ENCODE measurements around the gene COPS7B.

COPS7B gene

GRCh38 chr2:231786917-231787292 is 660 bp downstream of the COPS7B start:
- DNase-seq = no peak

GRCh38 chr2:231791107-231791506 is 4.9 kb downstream of the COPS7B start:
- DNase-seq = no peak

- DNase-seq = no peak
Observed at GRCh38 chr2:231794383-231794782, 8.1 kb downstream of the COPS7B start.

DNA sequence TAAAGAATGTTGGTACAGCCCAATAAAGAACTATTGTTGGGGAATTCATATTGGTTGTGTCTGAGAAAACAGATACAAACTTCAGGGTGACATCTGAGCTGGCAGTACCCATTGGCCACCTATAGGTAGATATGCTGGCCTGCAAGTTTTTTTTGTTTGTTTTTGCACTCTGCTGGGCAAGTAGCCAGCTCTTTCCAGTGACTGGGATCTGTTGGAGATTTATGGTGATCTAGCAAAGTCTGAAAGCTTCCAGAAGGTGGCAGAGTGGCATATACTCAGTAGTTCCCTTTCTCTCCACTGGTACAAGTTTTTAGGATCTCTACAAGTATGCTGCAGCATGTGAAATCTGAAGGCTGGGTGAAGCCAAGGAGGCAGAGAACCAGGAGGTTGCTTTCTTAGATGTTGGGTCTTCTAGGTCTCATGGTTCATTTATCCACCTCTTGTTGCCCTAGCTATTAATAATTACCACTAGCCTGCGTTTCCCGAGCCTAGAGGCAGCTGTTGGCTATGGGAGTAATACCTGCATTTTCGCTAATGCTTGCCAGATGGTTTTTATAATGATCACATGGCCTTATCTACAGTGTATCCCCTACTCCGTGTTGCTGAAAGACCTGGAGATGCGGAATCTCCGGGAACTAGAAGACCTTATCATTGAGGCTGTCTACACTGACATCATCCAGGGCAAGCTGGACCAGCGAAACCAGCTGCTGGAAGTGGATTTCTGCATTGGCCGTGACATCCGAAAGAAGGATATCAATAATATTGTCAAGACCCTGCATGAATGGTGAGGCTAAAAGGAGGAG is 9.5 kb downstream of the COPS7B start:
- DNase-seq = no peak

DNA sequence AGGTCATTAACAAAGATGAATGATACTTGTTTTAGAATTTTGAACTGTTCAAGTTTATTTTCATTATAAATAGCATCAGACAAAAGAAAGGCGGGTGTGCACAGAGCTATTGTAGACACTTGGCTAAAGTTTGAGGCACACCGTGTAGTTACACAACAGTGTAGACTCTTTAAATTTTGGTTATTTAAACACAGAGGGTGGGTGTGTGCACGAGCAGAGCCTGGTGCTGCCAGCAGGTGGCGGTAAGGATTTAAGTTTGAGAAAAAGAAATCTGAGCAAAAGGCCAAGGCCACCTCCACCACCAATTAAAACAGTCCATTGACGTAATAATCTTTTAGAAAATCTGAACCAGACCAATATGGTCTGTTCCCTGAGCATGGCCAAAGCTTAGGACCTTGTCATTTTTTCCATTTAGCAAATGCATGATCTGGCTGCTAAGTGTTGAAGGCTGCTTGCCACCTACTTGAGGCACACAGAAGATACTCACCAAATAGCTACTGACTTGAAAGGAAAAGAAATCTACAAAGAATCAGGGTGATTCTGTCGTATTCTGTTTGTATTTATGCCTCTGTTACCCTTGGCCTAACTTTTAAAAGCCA is 14.3 kb downstream of the COPS7B start:
- peak; percentile 40 for DNase-seq

GRCh38 chr2:231803501-231804138 is 17.4 kb downstream of the COPS7B start:
- no peak for DNase-seq

- no peak for DNase-seq
Observed at GRCh38 chr2:231807020-231807419, 20.8 kb downstream of the COPS7B start.

DNA sequence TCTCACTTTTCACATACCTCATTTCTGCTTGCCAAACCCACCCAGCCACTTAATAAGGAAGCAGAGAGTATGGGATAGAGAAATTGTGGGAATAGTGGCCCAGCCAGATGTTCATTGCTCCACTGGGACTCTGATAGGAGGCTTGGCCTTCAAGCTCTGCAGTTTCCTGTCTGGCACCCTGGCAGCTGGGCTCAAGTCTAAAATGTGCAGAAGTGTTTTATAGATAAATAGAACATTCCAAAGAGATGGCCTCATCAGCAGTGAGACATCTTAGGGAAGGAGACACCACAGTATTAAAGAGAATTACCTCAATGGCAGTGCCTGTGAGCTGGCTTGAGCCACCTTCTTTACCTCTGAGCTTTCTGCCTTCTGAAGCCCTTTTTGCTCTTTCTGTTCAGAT is 24.7 kb downstream of the COPS7B start:
- no peak for DNase-seq

DNA sequence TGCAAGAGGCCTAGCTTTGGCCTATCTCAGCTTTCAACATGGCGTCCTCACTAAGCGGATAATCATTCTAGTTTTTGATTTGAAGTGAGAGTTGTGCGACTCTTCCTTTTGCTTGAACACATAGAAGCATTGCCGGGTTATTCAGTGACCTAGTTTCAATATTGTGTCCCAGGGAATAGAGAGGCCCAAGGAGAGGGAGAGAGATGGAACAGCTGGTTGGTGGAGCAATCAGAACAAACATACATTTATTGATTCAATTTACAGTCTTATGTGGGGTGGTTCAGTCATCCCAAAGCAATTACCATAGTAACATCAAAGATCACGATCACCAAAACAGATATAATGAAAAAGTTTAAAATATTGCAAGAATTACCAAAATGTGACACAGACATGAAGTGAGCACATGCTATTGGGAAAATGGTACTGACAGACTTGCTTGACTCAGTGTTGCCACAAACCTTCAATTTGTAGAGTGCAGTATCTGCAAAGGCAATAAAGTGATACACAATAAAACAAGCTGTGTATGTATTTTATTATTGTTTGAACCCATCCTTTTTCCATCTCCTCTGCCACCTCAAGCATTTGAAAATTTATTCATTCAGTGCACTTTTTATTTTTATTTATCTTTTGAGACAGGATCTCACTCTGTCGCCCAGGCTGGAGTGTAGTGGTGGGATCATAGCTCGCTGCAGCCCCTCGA is 30.2 kb downstream of the COPS7B start:
- DNase-seq = no peak

GRCh38 chr2:231819447-231820042 is 33.3 kb downstream of the COPS7B start:
- DNase-seq = no peak

GRCh38 chr2:231820786-231821303 is 34.6 kb downstream of the COPS7B start:
- no peak for DNase-seq

DNA sequence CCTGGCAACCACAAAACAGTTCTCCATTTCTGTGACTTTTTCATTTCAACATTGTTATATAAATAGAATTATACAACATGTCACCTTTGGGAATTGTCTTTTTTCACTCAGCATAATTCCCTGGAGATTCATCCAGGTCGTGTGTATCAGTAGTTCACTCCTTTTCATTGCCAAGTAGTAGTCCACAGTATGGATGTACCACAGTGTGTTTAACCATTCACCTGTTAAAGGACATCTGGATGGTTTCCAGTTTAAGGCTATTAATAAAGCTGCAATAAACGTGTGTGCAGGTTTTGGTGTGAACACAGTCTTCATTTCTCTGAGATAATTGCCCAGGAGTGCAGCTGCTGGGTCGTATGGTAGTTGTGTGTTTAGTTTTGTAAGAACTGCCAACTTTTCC is 35.7 kb downstream of the COPS7B start:
- DNase-seq = no peak

GRCh38 chr2:231853105-231853504 is 66.9 kb downstream of the COPS7B start:
- no peak for DNase-seq

DNA sequence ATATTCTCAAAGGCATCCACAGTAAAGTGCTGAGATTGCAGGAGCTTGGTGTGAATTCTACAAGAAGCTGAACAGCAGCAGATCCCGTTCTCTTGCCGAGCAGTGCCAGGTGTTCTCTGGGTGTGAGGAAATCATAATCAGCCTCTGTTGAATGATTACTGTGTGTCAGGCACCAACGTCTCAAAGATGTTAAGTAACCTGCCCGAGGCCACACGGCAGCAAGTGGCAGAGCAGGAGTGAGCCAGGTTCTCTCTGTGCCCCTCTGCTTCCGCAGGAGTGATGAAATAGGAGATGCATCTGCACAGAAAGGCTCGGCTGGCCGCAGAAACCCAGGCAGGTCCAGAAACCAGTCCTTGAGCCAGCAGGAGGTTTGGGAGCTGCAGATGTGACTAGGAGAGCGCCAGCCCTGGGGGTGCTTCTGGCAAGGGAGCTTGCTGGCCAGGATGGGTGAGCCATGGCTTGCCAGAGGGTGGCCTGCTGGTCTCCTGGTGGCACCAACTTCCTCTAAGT is 68.4 kb downstream of the COPS7B start:
- DNase-seq = no peak

DNA sequence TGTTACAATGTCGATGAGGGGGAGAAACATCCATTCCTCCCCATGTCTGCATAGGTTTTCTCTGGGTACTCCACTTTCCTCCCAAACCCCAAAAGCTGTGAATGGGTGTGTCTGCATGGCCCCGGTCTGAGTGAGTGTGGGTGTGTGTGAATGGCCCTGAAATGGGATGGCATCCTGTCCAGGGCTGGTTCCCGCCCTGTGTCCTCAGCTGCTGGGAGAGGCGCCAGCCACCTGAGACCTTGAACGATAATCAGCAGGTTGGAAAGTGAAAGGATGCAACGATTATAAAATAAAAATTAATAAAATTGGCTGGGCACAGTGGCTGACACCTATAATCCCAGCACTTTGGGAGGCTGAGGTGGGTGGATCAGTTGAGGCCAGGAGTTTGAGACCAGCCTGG is 70.7 kb downstream of the COPS7B start:
- no peak for DNase-seq
